IMR-90 (cell line): Measurements from ENCODE around the gene KIFC3.

Source experiments
- MAZ ChIP-seq: IDR thresholded peaks from 2 replicates; pipeline ENCODE4 v1.6.1; 2012; ENCODE audit warnings: low read depth, mild to moderate bottlenecking, low read length, improper control_type of control experiment, moderate library complexity, borderline replicate concordance
- SMC3 ChIP-seq: fragments of 150-350 bp; IDR thresholded peaks from 2 replicates; pipeline ENCODE4 v1.6.1; 2016; ENCODE audit warnings: low read depth, mild to moderate bottlenecking, antibody characterized with exemption, low read length, moderate library complexity

DNA sequence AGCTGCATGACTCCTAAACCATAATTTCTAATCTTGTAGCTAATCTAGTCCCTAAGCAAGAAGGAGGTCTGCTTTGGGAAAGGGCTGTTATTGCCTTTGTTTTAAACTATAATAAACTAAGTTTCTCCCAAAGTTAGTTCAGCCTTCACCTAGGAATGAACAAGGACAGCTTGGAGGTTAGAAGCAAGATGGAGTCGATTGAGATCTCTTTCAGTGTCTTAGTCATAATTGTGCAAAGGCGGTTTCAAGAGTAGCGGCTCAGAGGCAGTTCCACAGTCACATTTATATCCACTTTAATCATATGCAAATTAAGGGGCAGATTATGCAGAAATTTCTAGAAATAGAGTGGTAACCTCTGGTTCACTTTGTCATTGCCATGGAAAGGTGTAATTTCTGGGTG, 90.3 kb downstream of the KIFC3 start:
- TF ChIP-seq SMC3, result no peak
- TF ChIP-seq MAZ, result no peak
